ENCODE measurements around the gene MARCHF6.
A peak's percentile ranks its signal among the peaks of the same experiment; 100 is the strongest.
"Not testable (repeated sequence)": the region's sequence is repeated elsewhere in the genome, so short reads cannot be mapped to it uniquely, and the experiment has no call there.

Gene MARCHF6

GRCh38 chr5:10324518-10325370, 28.8 kb upstream of the MARCHF6 start:
- DNase-seq: peak; percentile 67

GRCh38 chr5:10328323-10328722, 25.2 kb upstream of the MARCHF6 start:
- DNase-seq: no peak

- DNase-seq: no peak
Measured at GRCh38 chr5:10329446-10329819, 24.1 kb upstream of the MARCHF6 start.

GRCh38 chr5:10329820-10330481, 23.5 kb upstream of the MARCHF6 start:
- DNase-seq: no peak

- no peak for DNase-seq
Measured at GRCh38 chr5:10330511-10331230, 22.8 kb upstream of the MARCHF6 start.

- DNase-seq: peak; percentile 46
Measured at GRCh38 chr5:10331341-10331796, 22.1 kb upstream of the MARCHF6 start.

- no peak for DNase-seq
Measured at GRCh38 chr5:10332301-10332700, 21.2 kb upstream of the MARCHF6 start.

GRCh38 chr5:10333154-10334006, 20.1 kb upstream of the MARCHF6 start:
- DNase-seq: peak; percentile 63

- no peak for DNase-seq
Measured at GRCh38 chr5:10334831-10335230, 18.7 kb upstream of the MARCHF6 start.

- DNase-seq: no peak
Measured at GRCh38 chr5:10335711-10336470, 17.6 kb upstream of the MARCHF6 start.

- no peak for DNase-seq
Measured at GRCh38 chr5:10337107-10337506, 16.4 kb upstream of the MARCHF6 start.

- no peak for DNase-seq
Measured at GRCh38 chr5:10337986-10338385, 15.5 kb upstream of the MARCHF6 start.

GRCh38 chr5:10338686-10339057, 14.8 kb upstream of the MARCHF6 start:
- DNase-seq: no peak

- no peak for DNase-seq
Measured at GRCh38 chr5:10339058-10339811, 14.3 kb upstream of the MARCHF6 start.

GRCh38 chr5:10339958-10340357, 13.5 kb upstream of the MARCHF6 start:
- no peak for DNase-seq

- no peak for DNase-seq
Measured at GRCh38 chr5:10343486-10343885, 10.0 kb upstream of the MARCHF6 start.

GRCh38 chr5:10344461-10345106, 8.9 kb upstream of the MARCHF6 start:
- DNase-seq: not testable (repeated sequence)

- no peak for DNase-seq
Measured at GRCh38 chr5:10348258-10348657, 5.2 kb upstream of the MARCHF6 start.

GRCh38 chr5:10351199-10351905, 2.1 kb upstream of the MARCHF6 start:
- peak; percentile 88 for DNase-seq

- DNase-seq: no peak
Measured at GRCh38 chr5:10351919-10352318, 1.6 kb upstream of the MARCHF6 start.

Data from hematopoietic multipotent progenitor cell treated with erythropoietin and hydrocortisone succinate and interleukin-3 and kit ligand, for 6 days (in vitro differentiated cells).